Measurements from ENCODE around the gene MACROD1. TPM values are rescaled to one million over a fixed set of nuclear protein-coding genes. Genes with fewer than 3 reads are reported as not detected.

MACROD1 gene
- total RNA-seq, 1 donor from 2014 or later, result 22.9 TPM

Other genes with a start within 250 kb of the MACROD1 start
- 0.16 TPM for gene RCOR2, start 248.9 kb downstream of the MACROD1 start, total RNA-seq
- 10.8 TPM for gene NAA40, start 227.1 kb downstream of the MACROD1 start, total RNA-seq
- 461 TPM for gene COX8A, start 191.5 kb downstream of the MACROD1 start, total RNA-seq
- gene OTUB1, start 179.7 kb downstream of the MACROD1 start, total RNA-seq, result 78.9 TPM
- gene FLRT1, start 130.2 kb downstream of the MACROD1 start, total RNA-seq, result not detected
- gene STIP1, start 20.1 kb upstream of the MACROD1 start, total RNA-seq, result 74.2 TPM
- gene FERMT3, start 40.6 kb upstream of the MACROD1 start, total RNA-seq, result 2.4 TPM
- 25.1 TPM for gene TRPT1, start 60.1 kb upstream of the MACROD1 start, total RNA-seq
- gene NUDT22, start 60.2 kb upstream of the MACROD1 start, total RNA-seq, result 59.9 TPM
- gene DNAJC4, start 64.4 kb upstream of the MACROD1 start, total RNA-seq, result 16.7 TPM
- 45.2 TPM for gene VEGFB, start 68.5 kb upstream of the MACROD1 start, total RNA-seq
- 40.7 TPM for gene FKBP2, start 75.0 kb upstream of the MACROD1 start, total RNA-seq
- 265 TPM for gene PPP1R14B, start 80.8 kb upstream of the MACROD1 start, total RNA-seq
- 43.9 TPM for gene PLCB3, start 85.4 kb upstream of the MACROD1 start, total RNA-seq
- gene BAD, start 118.6 kb upstream of the MACROD1 start, total RNA-seq, result 45.4 TPM
- 18.5 TPM for gene GPR137, start 119.7 kb upstream of the MACROD1 start, total RNA-seq
- gene KCNK4, start 125.2 kb upstream of the MACROD1 start, total RNA-seq, result not detected
- 1.3 TPM for gene CATSPERZ, start 134.2 kb upstream of the MACROD1 start, total RNA-seq
- gene ESRRA, start 139.4 kb upstream of the MACROD1 start, total RNA-seq, result 63.2 TPM
- 181 TPM for gene TRMT112, start 151.4 kb upstream of the MACROD1 start, total RNA-seq
- gene PRDX5, start 152.0 kb upstream of the MACROD1 start, total RNA-seq, result 331 TPM
- gene CCDC88B, start 174.1 kb upstream of the MACROD1 start, total RNA-seq, result 4.5 TPM
- gene RPS6KA4, start 193.0 kb upstream of the MACROD1 start, total RNA-seq, result 36.2 TPM

All from esophagus mucosa (tissue), 1 donor.